Measurements from ENCODE around the gene MGAT2. TPM values are rescaled to one million over a fixed set of nuclear protein-coding genes. Genes with fewer than 3 reads are reported as not detected.

The MGAT2 gene
- total and polyA plus RNA-seq, 9 of the 15 experiments (the other 6 are each of a cell fraction or from before 2014, with no cell fraction given) = 0.03 to 33.3 (median 24.6) TPM; not detected in 1

GRCh38 chr14:49633640-49634546 lies 13.3 kb downstream of the MGAT2 start (continued):
- TF ChIP-seq MYNN (IDR thresholded peaks at IDR 0.05) (no peak), MYNN (CRISPR knock-in tag; IDR thresholded peaks at IDR 0.05) (no peak), TBL1XR1 (IDR thresholded peaks at IDR 0.05; ENCODE audit: low read length in 2 of 2) (no peak), ELF1 (tag; IDR thresholded peaks at IDR 0.05) (peak; percentile 82), CBFA2T2 (conservative IDR thresholded peaks at IDR 0.05) (no peak), RBM39 (optimal IDR thresholded peaks at IDR 0.05; ENCODE audit: low read depth, low read length) (no peak), SRSF9 (IDR thresholded peaks at IDR 0.05; ENCODE audit: borderline replicate concordance, low read depth, low read length) (no peak), SIN3B (IDR thresholded peaks at IDR 0.05; ENCODE audit: low read depth) (peak; percentile 75), REST (IDR thresholded peaks at IDR 0.05; ENCODE audit: borderline replicate concordance) (peak; percentile 54; the same call in 1 of the 2 replicates), REST (CRISPR knock-in tag; IDR thresholded peaks at IDR 0.05; ENCODE audit: low read depth) (no peak), JUND (IDR thresholded peaks at IDR 0.05; ENCODE audit: borderline replicate concordance, low read depth, low read length) (peak; percentile 42; the same call in 1 of the 2 replicates), JUND (tag; IDR thresholded peaks at IDR 0.05; ENCODE audit: borderline replicate concordance, low read depth, low read length) (no peak; the same call in 2 of the 3 replicates), RNF2 (IDR thresholded peaks at IDR 0.05) (peak; percentile 66), ZZZ3 (IDR thresholded peaks at IDR 0.05) (no peak), ETV5 (CRISPR knock-in tag; IDR thresholded peaks at IDR 0.05; ENCODE audit: low read depth) (peak; percentile 97), ELK3 (CRISPR knock-in tag; IDR thresholded peaks at IDR 0.05) (no peak), HMGXB4 (CRISPR knock-in tag; IDR thresholded peaks at IDR 0.05) (peak; percentile 88; the same call in 1 of the 2 replicates)

All from K562 (cell line).